ENCODE data around the gene SSTR5. TPM values are rescaled to one million over a fixed set of nuclear protein-coding genes. Genes with fewer than 3 reads are reported as not detected.
A peak's percentile ranks its signal among the peaks of the same experiment; 100 is the strongest.

SSTR5 gene
- total RNA-seq, 1 donor = not detected

GRCh38 chr16:1103636-1103980 is 31.1 kb downstream of the SSTR5 start:
- TF ChIP-seq, protein P1, sequence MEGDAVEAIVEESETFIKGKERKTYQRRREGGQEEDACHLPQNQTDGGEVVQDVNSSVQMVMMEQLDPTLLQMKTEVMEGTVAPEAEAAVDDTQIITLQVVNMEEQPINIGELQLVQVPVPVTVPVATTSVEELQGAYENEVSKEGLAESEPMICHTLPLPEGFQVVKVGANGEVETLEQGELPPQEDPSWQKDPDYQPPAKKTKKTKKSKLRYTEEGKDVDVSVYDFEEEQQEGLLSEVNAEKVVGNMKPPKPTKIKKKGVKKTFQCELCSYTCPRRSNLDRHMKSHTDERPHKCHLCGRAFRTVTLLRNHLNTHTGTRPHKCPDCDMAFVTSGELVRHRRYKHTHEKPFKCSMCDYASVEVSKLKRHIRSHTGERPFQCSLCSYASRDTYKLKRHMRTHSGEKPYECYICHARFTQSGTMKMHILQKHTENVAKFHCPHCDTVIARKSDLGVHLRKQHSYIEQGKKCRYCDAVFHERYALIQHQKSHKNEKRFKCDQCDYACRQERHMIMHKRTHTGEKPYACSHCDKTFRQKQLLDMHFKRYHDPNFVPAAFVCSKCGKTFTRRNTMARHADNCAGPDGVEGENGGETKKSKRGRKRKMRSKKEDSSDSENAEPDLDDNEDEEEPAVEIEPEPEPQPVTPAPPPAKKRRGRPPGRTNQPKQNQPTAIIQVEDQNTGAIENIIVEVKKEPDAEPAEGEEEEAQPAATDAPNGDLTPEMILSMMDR (IDR thresholded peaks at IDR 0.05; ENCODE audit: insufficient read depth, low read length) = no peak
- no peak for DNase-seq (ENCODE audit: low read depth)
- H3K4me3 ChIP-seq (ENCODE audit: low read depth, low read length) = no peak overlapping the region

- DNase-seq (ENCODE audit: low read depth) = peak; percentile 34
- TF ChIP-seq, protein P1 (IDR thresholded peaks at IDR 0.05; ENCODE audit: insufficient read depth, low read length) = peak; percentile 90
- H3K4me3 ChIP-seq (ENCODE audit: low read depth, low read length) = no peak overlapping the region
Measured at GRCh38 chr16:1105888-1106620, 33.5 kb downstream of the SSTR5 start.

DNA sequence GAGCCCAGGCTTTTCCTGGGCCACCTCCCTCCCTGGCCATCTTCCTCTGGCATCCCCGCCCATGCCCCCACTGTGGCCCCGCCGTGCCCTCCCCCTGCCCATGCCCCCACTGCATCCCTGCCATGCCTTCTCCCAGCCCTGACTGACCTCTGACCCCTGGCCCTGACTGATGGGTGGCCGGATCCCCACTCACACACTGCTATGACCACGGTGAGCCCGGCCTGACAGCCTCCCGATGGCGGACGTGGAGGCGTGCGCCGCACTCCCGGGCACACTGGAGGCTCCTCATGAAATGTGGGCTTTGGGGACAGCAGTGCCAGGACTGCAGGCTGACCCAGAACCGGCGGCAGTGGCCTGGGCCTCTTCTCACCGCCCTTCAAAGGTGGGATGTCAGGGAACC is 34.1 kb downstream of the SSTR5 start:
- no peak for DNase-seq (ENCODE audit: low read depth)
- H3K4me3 ChIP-seq (ENCODE audit: low read depth, low read length) = no peak overlapping the region
- TF ChIP-seq, protein P1 (IDR thresholded peaks at IDR 0.05; ENCODE audit: insufficient read depth, low read length) = no peak

DNA sequence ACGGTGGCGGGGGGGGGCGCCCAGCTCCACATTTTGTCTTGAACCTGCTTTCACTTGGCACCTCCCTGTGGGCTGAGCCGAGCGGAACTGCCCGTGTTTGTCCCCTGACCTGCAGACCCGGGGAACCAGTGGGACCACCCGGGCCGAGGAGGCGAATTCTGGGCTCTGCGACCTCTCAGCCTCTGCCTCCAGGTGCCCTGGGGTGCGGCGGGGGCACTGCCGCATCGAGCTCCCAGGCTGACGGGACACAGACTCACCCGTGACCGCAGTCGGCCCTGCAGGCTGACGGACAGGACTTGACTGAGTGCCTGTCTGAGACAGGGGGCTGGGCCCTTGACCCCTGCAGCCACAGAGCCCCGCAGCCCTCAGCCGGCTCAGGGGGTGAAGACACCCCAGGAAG is 34.6 kb downstream of the SSTR5 start:
- DNase-seq (ENCODE audit: low read depth) = no peak
- TF ChIP-seq, protein P1 (IDR thresholded peaks at IDR 0.05; ENCODE audit: insufficient read depth, low read length) = no peak

DNA sequence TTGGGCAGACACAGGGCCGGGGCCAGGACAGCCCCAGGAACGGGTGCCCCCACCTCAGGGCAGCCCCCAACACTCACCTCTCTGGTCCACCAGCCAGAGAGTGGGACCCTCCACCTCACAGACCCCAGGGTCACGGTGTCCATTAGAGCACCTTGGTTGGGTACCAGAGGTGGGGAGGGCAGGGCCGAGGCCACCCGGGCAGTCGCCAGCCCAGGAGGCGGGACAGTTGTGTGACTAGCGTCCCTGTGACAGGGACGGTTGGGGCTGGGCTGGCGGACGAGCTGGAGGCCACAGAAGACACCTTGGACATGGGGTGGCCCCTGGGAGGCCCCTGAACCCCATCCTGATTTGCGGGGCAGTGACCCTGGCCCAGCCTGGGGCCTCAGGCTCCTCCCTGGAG is 35.2 kb downstream of the SSTR5 start:
- TF ChIP-seq, protein P1 (IDR thresholded peaks at IDR 0.05; ENCODE audit: insufficient read depth, low read length) = no peak
- H3K4me3 ChIP-seq (ENCODE audit: low read depth, low read length) = no peak overlapping the region
- DNase-seq (ENCODE audit: low read depth) = no peak

More for the DNA sequence above, 34.6 kb downstream of the SSTR5 start:
- H3K4me3 ChIP-seq (ENCODE audit: low read depth, low read length) = no peak overlapping the region

DNA sequence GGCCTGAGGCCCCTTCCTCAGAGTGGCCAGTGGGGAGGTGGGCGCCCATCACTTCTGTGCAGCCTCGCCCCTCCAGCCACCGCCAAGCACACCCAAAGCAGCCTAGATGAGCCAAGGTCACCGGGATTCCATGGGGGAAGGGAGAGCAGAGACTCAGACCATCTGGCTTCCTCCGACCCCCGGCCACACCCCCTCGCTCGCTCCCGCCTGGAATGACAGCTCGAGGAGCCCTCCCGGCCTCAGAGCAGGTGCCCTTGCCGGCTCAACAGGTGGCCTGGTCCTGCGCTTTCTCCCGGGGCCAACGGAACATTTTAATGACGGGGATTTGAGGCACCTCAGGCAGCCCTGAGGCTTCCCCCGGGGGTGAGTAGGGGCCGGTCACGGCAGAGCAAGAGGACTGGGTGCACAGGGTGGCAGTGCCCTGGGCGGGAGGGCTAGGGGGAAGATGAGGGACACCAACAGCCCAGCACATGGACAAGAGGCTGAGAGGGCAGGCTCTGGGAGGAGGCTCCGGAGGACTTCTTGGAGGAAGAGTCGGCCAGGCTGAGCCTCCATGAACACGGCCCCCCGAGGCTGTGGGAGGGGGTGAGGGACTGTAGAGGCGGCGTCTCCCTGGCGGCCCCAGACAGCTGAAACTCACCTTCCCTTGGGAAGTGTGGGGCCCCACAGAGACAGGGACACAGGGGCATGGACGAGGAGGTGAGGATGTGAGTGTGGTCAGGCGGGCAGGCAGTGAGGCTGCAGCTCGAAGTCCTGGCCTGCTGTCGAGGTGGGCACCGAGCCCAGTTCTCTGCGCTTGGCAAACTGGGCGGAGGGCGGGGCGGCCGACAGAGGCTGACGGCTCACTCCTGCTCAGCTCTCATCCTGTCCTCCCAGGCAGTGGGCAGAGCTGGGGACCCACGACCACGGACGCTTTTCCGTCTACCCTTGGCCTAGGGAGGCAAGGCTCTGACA is 36.0 kb downstream of the SSTR5 start:
- TF ChIP-seq, protein P1 (IDR thresholded peaks at IDR 0.05; ENCODE audit: insufficient read depth, low read length) = no peak
- H3K4me3 ChIP-seq (ENCODE audit: low read depth, low read length) = no peak overlapping the region
- DNase-seq (ENCODE audit: low read depth) = peak; percentile 34

All from fibroblast of the aortic adventitia (primary cell).